ENCODE measurements around the gene PDCD2.
"Not testable (repeated sequence)": the region's sequence is repeated elsewhere in the genome, so short reads cannot be mapped to it uniquely, and the experiment has no call there.

Gene PDCD2

DNA sequence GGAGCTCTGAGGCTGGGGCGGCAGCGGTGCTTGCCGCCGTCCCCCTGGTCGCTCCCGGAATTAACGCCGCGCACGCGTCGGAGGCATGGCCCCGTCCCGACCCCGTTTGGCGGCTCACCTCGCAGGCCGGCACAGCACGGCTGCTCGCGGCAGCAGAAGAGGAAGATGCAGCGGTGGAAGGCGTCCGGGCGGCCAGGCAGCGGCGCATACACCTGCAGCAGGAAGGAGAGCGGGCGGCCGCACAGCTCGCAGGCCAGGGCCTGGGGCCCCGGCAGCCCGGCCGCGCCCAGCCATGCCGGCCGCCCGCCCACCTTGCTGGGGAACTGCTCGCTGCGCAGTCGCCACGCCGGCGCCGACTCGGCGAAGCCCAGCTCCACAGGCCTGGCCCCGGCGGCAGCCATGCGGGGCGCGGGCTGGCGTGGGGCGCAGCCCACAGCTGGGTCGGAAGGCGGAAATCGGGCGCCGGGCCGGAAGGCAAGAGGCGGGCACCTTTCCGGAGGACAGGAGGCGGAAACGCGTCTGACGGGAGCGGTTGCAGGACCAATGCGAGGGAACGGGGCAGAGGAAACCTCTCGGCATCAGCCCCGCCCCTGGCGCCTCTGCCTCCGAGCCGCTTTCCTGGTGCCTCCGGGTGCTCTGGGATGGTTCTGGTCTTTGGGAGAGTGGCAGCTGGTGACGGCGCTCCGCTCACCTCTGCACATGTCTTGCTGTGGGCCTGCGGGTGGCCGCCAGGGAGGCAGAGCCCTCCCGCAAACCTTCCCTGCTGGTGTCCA is at the start of gene PDCD2:
TSS of gene PDCD2 (minus strand) at position 457 of the 773 bp plus-strand sequence. CDS start at position 401, 56 bp downstream.
- peak; percentile 90 for DNase-seq (ENCODE audit: low read depth)

DNA sequence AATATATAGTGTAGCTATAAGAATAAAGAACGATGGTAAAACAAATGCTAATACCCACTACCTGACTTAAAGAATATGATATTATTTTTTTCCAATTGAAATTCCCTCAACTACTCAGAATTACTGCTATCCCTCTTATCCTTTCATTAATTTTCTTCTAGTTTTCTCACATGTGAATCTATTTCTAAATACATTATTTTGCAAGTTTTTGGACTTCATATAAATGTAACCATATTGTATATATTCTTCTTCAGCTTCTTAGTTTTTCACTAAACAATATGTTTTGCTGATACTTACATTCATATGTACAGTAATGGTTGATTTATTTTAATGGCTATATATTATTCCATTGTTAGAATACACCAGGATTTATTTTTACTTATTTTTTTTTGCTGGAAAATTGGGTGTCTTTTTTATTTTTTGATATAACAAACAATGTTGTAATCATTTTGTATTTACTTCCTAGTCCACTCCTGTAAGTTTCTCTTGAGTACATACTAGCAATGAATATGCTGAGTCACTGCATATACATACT is 31.6 kb upstream of the PDCD2 start:
- not testable (repeated sequence) for DNase-seq (ENCODE audit: low read depth)

GRCh38 chr6:170612256-170612804 is 27.9 kb upstream of the PDCD2 start:
- DNase-seq (ENCODE audit: low read depth) = not testable (repeated sequence)

- not testable (repeated sequence) for DNase-seq (ENCODE audit: low read depth)
These were observed 24.8 kb upstream of the PDCD2 start for GRCh38 chr6:170609225-170609624.

DNA sequence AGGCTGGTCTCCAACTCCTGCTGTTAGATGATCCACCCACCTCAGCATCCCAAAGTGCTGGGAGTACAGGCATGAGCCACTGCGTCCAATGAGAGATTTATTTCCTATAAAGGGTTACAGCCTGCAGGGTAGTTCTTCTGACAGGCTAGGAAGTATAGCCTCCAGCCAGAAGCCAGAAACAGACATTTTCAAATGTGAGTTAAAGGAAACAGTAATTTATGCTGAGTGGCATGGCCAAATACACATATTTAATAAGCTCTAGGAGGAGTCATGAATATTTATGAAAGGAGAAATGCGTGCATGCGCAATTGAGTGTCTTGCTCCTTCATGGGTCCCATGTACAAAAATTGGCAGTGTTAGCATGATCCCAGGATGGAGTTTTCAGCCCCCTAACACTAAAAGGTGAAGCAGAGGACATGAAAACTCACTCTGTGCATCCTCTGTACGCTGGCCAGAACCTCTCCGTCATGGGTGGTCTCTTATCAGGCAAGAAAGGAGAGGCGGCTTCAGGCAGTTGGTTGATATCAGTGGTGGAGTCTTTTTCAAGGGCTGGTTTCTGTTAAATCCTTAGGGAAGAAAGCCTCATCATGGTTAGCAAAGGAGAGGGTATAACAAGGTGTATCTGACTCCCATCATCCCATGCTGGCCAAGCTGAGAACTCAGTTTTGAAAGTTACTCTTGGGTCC is 21.3 kb upstream of the PDCD2 start:
- no peak for DNase-seq (ENCODE audit: low read depth)

DNA sequence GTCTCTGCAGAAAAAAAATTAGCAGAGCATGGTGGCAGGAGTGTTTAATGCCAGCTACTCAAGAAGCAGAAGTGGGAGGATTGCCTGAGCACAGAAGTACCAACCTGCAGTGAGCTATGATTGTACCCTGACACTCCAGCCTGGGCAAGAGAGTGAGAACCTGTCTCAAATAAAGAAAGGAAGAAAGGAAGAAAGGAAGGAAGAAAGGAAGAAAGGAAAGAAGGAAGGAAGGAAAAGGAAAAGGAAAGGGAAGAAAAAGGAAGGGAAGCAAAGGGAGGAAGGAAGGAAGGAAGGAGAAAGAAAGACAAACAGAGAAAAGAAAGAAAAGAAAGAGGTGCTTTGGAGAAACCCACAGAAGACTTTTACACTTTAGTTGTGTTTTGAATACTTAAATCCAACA is 12.8 kb upstream of the PDCD2 start:
- DNase-seq (ENCODE audit: low read depth) = no peak

- no peak for DNase-seq (ENCODE audit: low read depth)
These were observed 12.0 kb upstream of the PDCD2 start for GRCh38 chr6:170596426-170596825.

DNA sequence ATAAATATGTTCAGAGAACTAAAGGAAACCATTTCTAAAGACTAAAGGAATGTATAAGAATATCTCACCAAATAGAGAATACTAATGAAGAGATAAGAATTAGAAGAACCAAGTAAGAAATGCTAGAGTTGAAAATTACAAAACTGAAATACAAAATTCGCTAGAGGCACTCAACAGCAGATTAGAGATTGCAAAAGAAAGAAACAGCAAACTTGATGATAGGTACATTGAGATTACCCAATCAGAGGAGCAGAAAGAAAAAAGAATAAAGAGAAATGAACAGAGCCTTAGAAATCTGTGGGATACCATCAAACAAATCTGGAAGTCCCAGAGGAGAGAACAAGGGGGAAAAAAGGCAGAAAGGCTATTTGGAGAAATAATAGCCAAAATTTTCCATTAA is 6.3 kb upstream of the PDCD2 start:
- no peak for DNase-seq (ENCODE audit: low read depth)

GRCh38 chr6:170584954-170585498 is 589 bp upstream of the PDCD2 start:
- DNase-seq (ENCODE audit: low read depth) = no peak

DNA sequence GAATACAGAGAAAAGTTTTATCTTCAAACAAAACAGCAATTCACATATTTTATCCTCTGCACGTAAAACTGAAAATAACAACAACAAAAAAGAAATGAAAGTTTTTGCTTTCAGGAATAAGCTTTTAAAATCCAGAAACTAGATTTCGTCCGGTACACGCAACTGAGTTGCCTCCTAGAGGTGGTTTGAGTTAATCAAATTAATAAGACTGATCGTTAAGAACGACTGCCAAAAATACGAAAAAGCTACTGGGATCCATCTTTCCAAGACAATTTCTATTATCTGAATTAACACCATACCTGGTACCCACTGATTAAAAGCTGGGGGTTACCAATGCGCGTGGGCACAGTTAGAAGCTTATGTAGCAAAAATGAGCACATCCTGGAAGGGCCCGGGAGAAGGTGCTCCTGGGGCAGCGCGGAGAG is 669 bp downstream of the PDCD2 start:
- no peak for DNase-seq (ENCODE audit: low read depth)

GRCh38 chr6:170578909-170579308 is 5.5 kb downstream of the PDCD2 start:
- no peak for DNase-seq (ENCODE audit: low read depth)

DNA sequence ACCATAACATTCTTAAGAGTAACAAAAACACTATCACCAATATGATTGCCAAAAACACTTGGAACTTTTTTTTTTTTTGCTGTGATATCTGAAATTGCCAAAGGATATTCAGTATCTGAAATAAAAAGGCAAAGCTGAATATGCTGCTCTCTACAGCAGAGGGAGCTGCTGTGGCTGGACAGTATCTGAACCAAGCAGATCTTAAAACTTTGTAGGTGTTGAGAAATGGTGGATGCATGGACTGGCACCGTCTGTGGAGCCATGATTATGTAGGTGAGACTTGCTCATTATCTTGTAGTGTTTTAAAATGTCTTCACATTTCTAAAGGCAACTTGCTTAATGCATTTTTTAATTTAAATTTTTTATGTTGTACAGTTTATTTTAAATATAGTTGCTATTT is 9.2 kb downstream of the PDCD2 start:
- no peak for DNase-seq (ENCODE audit: low read depth)

DNA sequence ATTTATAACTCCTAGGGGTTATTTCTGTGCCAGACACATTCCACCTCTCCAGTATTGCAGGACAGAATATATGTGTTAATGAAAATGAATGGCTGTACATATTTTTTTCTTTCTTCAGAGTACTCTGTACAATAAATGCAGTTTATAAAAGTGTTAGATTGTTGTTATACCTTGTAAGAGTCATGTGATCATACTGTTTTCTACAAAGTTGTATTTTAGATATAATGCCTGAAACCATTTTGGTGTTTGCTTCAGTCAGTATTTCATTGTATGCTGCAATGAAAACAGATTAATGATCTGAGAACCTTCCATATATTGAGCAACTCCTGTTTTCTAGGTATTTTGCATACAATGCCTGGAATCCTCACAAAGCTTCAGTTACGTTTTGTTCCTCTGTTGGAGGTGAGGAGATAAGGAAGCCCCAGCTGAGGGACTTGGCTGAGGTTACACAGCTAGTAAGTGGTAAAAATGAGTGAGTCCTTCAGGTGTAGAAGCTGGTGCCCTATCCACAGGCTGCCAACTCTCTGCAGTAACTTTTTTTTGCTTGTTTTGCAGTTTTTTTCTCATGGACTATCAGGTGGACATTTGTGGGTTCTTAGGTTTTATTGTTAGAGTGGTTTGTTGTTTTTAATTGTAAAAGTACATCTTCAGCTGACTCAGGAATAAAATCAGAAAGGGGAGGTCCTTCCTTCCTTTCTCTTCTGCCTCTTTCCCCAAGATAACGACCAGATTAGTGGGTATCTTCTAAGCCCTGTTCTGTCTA is 11.6 kb downstream of the PDCD2 start:
- no peak for DNase-seq (ENCODE audit: low read depth)

DNA sequence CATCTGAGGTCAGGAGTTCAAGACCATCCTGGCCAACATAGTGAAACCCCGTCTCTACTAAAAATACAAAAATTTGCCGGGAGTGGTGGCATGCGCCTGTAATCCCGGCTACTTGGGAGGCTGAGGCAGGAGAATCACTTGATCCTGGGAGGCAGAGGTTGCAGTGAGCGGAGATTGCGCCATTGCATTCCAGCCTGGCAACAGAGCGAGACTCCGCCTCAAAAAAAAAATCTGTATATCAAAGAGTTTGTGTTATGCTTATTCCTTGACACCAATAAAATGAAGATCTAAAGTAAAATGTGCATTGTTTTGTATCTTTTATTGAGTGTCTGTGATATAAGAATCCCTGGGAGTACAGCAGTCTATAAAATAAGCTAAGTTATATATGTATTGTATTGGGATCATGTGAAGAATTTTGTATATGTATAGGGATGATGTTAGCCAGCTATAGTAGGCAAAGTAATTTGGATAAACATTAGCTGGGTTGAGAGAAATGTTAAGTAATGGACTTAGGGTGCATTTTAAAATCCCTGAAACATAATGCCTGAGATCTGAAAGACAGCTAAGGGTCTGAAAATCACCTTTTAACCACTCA is 19.4 kb downstream of the PDCD2 start:
- no peak for DNase-seq (ENCODE audit: low read depth)

- no peak for DNase-seq (ENCODE audit: low read depth)
These were observed 22.9 kb downstream of the PDCD2 start for GRCh38 chr6:170561555-170561954.

DNA sequence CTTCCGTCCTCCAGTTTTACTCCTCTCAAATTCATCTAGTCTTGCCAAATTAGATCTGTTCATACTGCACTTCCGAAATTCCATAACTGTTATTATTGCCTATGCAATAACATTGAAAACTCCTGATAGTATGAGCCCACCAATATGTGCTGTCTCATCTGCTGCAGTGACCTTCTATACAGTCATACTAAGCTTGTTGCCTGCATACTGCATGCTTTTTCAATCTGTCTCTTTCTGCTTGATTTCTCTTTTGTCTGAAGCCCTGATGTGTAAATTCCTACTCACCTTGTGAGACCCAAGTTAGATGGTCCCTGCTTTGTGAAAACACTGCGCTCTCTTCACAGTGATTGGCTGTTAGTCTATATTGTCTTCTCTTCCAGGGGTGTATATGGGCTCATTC is 29.1 kb downstream of the PDCD2 start:
- no peak for DNase-seq (ENCODE audit: low read depth)

GRCh38 chr6:170554796-170555137 is 29.7 kb downstream of the PDCD2 start:
- DNase-seq (ENCODE audit: low read depth) = no peak

DNA sequence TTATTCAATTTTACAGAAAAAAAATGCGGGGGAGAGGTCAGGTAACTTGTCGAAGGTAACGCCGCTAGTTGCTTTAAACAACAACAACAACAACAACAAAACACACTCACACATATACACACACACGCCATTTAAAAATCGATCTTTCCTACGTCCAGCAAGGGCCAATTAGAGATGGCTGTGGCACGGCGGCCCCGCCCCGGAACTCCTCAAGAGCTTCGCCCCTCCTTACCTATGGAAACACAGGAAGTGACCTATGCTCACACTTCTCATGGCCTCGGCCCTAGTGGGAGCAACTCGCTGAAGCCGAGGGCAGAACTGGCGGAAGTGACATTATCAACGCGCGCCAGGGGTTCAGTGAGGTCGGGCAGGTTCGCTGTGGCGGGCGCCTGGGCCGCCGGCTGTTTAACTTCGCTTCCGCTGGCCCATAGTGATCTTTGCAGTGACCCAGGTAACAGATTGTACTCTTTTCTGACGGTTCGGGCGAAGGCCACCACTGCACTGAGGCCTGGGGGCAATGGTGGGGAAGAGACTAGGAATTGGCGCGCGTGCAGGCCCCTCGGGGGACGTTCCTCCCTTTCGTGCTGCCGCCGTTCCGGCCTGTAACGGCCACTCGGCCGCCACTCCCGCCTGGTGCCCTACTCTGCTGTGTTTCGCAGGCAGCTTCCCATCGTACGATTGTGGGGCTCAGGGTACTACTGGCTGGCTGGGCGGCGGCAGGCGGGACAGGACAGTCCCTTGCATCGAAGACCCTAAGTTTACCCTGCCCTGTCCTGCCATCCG is 30.2 kb downstream of the PDCD2 start, which contains the start of gene TBP:
TSS of gene TBP (plus strand) at position 357 of the 783 bp plus-strand sequence. CDS start 2,661 bp downstream, outside the sequence.
- DNase-seq (ENCODE audit: low read depth) = peak; percentile 94

DNA sequence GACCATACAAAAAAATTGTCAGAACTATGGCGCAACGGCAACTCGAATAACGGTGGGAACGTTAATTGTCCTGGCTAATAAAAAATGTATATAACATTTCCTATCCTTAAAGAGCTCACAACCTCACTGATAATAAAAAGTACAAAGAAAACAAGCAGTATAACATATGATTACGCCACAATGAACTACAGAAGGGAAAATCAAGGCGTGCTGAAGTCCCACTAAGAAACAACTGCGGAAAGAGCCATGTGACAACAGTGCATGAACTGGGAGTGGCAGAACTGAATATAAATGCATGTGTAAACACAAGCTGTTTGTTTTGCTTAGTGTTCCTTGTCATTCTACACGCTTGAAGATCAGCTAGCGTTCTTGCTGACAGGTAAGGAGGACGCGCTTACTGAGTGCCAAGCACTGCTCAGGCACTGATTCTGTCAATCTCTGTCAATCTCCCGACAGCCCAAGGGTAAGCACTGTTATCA is 30.9 kb downstream of the PDCD2 start:
- no peak for DNase-seq (ENCODE audit: low read depth)

GRCh38 chr6:170552765-170553533 is 31.5 kb downstream of the PDCD2 start, which contains the start of gene PSMB1:
PSMB1 (minus strand) TSS chr6:170553307; CDS start chr6:170553242, 65 bp downstream.
- DNase-seq (ENCODE audit: low read depth) = peak; percentile 75

Measured in stimulated activated CD4-positive, alpha-beta T cell treated with anti-CD3 and anti-CD28 coated beads, Interleukin-2, amount 100 ng/mL, for 4 hours (primary cell).